Measurements from ENCODE around the gene SLC12A3. TPM values are rescaled to one million over a fixed set of nuclear protein-coding genes. Genes with fewer than 3 reads are reported as not detected.

SLC12A3 gene
- total and polyA plus RNA-seq, 2 of the 8 experiments (the other 6 are each of a cell fraction or from before 2014, with no cell fraction given), result not detected

DNA sequence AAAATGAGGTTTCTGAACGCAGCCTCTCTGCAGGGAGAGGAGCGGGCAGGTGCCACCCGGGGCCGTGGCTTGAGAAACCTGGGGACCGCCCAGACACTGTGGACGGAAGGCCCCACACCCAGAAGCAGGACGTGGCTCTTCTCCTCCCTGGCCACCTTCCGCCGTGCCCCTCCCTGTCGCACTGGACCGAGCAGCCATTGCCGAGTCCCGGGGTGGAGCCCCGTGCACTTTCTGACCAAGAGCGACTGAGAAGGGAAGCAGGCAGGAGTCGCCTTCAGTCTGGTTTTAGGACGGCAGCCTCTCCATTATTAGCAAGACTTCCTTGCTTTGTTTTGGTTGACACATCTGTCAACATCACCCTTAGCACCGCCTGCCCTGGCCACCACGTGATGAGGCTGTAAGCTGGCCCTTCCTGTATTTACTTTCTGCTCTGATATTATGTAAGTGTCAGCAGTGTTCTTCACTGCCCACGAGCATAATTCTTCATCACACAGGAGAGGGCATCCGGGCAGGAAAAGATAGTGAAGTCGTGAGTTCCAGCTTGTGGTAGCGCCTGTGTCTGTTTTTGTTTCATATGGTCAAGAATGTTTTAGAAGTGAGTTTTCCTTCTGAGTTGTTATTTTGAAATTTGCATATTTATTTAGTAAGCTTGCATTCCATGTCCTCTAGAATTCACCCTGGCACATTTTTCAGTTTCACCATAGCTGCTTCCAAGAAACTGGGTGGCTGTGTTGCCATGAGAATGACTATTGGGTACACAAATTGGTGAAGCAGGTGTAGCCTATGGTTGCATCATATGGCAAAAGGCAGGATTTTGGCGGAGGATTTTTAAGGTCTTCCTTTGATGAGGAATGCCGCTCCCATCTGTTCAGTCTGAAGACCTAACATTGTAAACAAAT, 68.0 kb downstream of the SLC12A3 start (continued):
- TF ChIP-seq GABPA (IDR thresholded peaks at IDR 0.05; ENCODE audit: borderline replicate concordance, insufficient read depth, low read length), result no peak
- TF ChIP-seq SAP30 (IDR thresholded peaks at IDR 0.05; ENCODE audit: insufficient read depth, insufficient replicate concordance, low read length), result peak; percentile 94
- TF ChIP-seq TEAD4 (IDR thresholded peaks at IDR 0.05; ENCODE audit: low read depth, low read length), result no peak
- TF ChIP-seq SUZ12 (IDR thresholded peaks at IDR 0.05; ENCODE audit: low read length), result no peak
- TF ChIP-seq RXRA (IDR thresholded peaks at IDR 0.05; ENCODE audit: insufficient read depth, low read depth, low read length), result no peak
- TF ChIP-seq CBX8 (IDR thresholded peaks at IDR 0.05; ENCODE audit: borderline replicate concordance, low read depth, low read length), result no peak
- no peak for TF ChIP-seq MAFK (IDR thresholded peaks at IDR 0.05; ENCODE audit: low read depth, low read length)
- TF ChIP-seq YY1 (IDR thresholded peaks at IDR 0.05; ENCODE audit: low read depth, low read length), result 0 out of 2 replicates have a peak, but pooled peaks have one; percentile 42
- TF ChIP-seq, protein P1, sequence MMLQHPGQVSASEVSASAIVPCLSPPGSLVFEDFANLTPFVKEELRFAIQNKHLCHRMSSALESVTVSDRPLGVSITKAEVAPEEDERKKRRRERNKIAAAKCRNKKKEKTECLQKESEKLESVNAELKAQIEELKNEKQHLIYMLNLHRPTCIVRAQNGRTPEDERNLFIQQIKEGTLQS (IDR thresholded peaks at IDR 0.05; ENCODE audit: insufficient read depth, low read depth, low read length), result no peak
- peak; percentile 77 to 93; a peak in 2 of 4 replicates for TF ChIP-seq SIN3A (conservative IDR thresholded peaks at IDR 0.05 in 1 of 2, IDR thresholded peaks at IDR 0.05 in 1 of 2; ENCODE audit: low read depth in 1 of 2, low read length in 2 of 2)
- TF ChIP-seq MAX (IDR thresholded peaks at IDR 0.05), result peak; percentile 70
- no peak for TF ChIP-seq FOSL1 (IDR thresholded peaks at IDR 0.05; ENCODE audit: insufficient read depth, low read depth, low read length)

Data from H1 (cell line).